CD4-positive, alpha-beta T cell treated with Interleukin-4 for 4 hours (primary cell): ENCODE data around the gene VEGFC.

Experiments
- DNase-seq: peaks from one replicate; pipeline ENCODE4 v3.0.0-alpha.2; 2020

VEGFC gene

DNA sequence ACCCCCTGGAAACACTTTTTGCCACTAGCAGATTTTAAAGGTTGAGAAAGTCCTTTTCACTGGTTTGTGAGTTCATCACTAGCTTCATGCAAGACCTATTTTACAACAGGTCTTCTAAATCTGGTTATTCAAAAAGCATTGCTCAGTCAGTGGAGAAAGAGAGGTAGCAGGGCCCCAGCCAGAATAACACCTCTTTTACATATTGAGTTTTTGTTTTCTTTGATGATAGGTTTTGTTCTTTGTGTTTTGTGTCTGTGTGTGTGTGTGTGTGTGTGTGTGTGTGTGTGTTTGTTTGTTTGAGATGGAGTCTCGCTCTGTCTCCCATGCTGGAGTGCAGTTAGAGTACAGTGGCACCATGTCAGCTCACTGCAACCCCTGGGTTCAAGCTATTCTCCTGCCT, 2.7 kb upstream of the VEGFC start:
- no peak for DNase-seq

DNA sequence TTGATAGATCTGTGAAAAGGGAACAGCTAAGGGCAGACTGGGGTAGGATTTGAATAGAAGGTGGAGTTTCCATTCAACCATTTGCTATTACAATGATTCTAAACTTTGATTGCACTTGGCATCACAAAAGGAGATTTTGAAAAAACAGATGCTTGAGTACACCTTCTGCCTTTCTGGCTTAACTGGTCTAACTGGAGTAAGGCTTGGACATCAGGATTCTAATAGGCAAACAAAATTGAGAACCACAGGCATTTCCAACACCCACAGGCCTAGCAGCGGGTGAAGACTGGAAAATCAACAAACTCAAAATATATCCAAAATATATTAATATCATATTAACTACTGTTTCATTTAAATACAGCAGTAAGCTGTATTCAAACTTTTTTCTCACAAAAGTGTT, 1.9 kb upstream of the VEGFC start:
- DNase-seq: no peak

DNA sequence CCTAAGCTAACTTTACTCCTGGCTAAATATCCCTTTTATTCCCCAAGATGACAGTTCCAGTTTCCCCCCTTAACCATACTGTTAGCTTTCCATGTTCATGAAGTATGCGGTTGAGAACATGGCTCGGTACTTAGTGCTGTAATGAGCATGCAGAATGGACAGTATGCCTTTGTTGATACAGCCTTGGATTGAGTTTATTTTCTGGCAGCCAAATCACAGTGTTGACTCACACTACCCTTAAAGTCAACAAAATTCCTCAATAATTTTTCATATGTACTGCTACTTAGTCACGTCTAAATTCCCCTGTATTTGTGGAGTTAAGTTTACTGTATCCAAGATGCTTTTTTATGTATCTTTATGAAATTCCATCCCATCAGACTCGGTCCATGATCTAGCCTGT, 1.4 kb upstream of the VEGFC start:
- DNase-seq: no peak

DNA sequence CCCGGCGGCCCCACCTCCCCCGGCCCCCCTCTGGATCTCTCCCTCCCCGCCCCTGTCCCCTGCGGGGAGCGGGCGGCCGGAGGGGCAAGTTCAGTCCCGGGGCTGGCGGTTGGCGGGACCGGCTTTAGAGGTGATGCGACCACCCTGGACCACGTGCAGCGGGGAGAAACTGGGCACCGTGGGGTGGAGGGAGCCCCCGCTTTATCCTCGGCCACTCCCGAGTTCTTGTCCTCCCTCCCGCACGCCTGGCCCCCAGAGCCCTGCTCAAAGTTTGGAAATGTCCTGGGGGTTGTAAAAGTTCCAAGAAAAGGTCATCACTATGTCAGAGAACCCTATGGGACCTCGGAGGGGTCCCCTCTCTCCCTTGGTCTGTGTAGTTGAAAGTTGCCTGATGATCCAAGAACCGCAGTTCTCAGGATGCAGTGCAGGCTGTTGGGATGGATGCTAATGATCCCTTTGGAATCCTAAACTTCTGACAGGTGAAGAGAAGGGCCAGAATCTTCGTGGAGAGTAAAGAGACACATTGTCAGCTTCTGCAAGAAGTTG, 411 bp upstream of the VEGFC start:
- DNase-seq: no peak

DNA sequence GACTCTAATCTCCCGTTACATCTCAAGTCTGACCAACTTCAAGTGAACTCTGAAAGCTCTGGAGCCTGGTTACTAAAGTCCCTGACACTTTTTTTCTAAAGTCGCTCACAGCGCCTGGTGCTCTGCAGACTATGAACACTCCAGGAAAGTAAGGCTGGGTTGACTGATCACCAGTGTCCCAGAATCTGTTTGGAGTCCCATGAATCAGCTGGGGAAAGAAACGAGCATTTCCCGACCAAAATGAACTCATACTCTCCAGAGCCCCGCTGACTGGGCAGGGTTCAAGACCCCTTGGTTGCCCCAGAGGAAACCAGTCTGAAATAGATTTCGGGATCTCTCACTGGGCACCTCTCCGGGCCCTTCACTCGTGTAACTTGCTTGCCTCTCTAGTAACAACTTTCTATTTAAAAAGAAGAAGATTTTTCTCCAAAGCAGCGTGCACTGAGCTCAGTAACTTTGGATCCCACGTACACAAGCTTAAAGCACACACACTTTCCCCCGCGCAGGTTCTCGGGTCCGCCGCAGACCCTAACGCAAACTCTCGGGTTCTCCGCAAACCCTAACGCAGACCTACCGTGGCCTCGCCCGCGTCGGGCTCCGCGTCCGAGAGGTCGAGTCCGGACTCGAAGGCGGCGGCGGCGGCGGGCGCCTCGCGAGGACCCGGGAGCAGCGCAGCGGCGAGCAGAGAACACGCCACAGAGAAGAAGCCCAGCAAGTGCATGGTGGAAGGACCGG, 964 bp downstream of the VEGFC start:
- DNase-seq: no peak

DNA sequence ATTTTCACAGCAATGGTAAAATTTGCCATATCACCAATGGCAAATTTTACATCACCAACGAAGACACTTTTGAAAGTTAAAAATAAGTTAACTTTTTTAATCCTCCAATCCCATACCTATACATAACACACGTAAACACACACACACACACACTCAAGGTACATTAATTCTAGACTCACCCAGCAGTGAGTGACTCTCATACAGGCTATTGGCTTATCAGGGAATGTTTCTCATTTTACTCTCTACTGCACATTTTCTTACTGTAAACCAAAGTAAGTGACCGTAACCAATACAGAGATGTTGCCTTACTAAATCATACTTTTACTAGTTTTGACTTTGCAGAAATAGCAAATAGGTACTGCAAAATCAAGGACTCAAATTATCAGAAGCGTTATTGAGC, 2.3 kb downstream of the VEGFC start:
- no peak for DNase-seq

DNA sequence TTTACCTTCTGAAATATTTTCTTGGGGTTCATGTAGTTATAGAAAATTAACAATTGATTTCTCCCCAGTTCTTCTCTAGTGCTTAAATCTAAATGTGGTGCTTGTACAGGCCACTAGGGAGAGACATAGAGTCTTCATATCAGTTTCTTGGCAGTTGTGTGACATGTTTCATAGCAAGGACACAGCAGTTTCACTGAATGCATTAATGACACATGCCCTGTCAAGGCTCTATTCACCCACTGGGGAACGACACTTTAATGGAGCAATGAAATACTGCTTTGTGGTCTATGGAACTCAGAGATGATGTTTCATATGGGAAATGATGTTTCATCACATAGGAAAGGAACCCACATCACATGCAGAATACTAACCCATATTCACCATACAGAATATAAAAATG, 2.8 kb downstream of the VEGFC start:
- no peak for DNase-seq

DNA sequence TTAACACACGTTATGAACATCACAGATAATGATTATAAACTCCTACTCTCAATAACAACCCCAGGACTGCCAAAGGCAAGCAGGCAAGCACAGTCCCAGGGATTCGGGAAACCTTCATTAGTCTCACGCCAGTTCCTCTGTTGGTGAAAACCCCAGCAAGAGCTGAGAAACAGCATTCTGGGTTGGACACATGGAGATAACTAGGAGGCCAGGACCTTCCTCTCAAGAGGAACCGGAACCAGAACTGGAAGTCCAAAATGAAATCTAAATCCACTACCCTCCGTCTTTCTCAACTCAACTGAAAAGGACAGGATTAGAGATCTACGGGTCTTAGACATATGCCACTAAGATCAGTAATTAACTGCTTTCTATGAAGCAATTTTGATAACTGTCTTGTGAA, 3.8 kb downstream of the VEGFC start:
- no peak for DNase-seq

DNA sequence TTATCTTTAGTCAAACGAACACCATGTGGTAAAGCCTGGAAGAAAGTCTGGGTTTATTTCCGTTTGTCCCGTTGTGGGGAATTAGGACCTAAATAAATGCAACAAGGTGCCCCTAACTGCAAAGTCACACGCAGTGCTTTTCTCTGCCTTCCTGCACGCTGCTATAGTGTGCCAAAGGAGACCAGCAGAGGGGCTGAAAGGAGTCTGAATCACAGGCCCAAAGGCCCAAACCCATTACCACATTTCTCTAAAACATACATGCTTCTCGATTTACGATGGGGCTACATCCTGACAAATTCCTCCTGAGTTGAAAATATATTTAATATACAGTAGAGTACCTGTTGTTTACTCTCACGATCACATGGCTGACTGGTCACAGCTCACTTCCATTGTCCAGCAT, 4.5 kb downstream of the VEGFC start:
- no peak for DNase-seq

DNA sequence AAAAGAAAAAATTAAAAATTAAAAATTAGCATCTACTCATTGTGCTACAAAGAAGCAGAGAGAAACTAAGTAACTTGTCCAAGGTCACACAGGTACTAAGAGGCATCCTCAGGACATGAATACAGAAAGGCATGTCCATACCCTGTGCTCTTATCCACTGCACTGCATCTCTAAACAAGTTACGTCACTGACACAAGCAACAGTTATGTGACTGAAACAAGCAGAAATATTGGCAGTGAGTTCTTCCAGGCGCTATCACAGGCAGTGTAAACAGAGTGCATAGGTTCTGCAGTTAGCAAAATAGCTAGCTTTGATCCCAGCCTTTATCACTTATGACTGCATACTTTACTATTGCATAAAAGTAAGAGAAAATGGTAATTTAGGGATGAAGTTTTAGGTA, 7.9 kb downstream of the VEGFC start:
- DNase-seq: no peak

DNA sequence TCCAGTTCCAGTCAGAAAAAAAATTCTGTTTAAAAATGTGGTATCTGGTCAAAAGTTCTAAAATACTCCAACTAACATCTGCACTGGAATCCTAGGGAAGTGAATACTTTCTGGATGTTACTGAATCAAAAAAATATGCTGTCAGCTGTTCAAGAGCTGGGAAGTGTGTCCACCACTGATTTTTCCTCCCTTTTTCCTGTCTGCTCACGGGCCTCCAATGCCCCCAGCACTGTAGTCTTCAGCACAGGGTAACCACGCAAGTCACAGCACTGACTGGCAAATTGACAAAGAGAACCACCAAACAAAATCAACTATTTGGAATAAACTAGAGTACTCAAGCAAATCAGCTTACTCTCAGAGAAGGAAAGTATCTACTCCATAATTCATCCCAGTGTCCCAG, 9.9 kb downstream of the VEGFC start:
- DNase-seq: no peak

DNA sequence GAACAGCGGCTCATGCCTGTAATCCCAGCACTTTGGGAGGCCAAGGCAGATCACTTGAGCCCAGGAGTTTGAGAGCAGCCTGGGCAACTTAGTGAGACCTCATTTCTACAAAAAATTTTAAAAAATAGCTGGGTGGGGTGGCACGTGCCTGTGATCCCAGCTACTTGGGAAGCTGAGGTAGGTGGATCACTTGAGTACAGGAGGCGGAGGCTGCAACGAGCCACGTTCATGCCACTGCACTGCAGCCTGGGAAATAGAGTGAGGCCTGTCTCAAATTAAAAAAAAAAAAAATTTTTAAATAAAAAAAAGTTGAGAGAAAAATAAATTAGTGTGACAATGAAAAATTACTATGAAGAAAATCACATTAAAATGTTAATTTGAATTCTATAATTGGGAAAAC, 10.5 kb downstream of the VEGFC start:
- DNase-seq: no peak

DNA sequence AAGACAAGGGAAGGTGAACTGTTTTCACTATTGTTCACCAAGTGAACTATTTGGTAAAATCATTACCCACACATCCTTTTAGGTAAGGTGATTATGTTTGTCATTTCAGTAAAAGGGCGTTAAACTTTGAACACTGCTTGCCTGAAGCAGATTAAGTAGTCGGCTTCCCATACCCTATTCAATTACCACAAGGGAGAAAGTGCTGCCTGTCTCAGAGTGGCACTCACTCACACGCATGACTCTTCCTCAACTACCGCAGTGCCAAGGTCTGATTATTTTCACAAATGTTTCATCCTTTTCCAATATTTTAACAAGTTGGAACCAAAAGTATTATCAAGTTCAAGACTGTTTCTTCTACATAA, 11.0 kb downstream of the VEGFC start:
- DNase-seq: no peak

DNA sequence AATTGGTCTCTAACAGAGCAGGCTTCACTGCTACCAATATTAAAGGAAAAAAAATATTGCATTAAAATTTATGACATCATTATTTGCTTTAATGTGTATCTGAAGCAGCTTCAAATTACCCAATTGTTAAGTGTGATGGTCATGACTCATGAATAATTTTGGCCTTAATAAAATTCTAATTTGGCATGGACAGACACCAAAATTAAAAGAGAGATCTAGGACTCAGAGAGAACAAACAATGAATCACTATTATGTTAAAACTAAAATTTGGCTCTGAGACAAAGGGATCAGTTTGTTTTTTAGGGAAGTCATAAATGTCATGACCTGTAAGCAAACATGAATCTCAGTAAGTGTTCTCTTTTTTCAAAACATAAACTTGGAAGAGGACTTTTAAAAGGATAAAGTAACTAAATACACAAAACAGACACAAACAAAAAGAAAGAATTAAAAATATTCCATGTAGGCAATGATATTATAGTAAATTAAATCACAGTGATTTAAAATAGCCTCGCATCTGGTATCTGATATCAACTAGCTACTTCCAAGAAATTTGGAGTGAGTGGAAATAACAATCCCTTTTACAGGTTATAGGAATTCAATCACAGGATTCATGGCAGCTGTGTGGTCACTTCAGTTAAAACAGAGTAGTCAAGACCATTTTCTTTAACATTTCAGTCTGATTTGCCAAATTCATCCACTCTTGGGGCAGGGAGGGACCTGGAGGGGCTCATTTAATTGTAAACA, 11.6 kb downstream of the VEGFC start:
- DNase-seq: no peak

DNA sequence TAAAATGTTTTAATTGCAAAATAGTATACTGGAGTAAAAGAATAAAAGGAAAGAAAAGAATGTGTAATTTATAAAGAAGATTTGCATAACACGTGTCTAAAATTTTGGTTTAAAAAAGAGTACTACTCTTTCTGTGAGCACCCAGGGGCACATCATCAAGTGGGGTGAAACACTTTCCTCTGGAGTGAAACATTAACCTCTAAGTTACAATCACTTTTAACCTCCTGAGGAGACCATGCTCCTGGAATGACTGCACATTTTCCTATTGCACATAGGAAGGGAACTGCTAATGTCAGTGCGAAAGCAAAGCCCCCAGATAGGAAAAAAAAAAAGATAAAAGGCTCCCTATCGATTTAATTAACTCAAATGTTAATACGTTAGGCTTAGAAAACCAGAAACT, 13.3 kb downstream of the VEGFC start:
- no peak for DNase-seq

DNA sequence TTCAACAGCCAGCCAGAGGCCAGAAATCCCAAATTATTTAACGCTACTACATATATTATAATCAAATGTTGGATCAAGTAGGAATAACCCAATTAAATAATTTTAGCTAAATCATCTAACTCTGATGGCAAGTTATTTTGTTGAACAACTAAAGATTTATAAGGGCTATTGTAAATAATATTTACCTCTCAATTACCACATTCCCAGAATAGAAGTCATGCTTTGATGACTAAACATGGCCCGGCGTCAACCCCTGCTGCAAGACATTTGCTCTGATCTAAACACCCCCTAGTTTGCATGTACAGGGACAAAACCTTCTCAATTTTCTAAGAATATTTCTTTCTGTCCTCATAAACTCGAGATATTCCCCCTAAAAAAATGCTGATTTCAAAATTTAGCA, 14.2 kb downstream of the VEGFC start:
- DNase-seq: no peak

DNA sequence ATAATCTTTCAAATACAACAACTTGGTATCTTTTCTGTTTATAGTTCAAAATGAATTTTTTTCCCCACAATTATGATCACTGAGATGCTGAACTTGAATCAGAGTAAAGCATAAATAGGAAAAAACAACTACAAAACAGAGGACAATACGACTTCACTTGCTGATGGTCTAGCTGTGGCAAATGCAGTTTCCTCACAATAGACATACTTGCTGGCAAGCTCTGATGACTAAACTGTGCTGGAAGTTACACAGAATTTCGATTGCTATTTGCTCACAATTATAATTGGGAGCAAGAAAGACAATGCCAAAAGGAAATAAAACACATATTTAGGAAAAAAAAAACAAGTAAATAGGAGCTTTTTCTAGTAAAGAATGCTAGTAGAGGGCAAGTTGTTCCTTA, 14.7 kb downstream of the VEGFC start:
- DNase-seq: no peak

DNA sequence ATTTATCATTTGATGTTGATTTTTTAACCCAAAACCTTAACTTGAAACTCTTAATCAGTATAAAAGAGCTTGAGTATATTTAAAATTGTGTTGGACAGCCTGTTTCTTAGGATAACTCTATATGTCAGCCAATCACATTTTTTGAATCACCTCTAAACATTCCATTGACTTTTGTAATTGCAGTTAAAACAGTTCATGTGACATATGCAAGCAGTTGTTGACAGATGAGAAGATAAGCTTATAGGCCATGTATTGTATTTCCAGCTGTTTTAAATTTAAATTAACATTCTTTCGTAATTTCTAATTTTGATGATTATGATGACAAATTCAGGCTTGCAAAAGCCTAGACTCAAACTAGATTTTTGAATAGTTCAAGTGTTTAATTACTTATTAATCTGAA, 17.4 kb downstream of the VEGFC start:
- DNase-seq: no peak

DNA sequence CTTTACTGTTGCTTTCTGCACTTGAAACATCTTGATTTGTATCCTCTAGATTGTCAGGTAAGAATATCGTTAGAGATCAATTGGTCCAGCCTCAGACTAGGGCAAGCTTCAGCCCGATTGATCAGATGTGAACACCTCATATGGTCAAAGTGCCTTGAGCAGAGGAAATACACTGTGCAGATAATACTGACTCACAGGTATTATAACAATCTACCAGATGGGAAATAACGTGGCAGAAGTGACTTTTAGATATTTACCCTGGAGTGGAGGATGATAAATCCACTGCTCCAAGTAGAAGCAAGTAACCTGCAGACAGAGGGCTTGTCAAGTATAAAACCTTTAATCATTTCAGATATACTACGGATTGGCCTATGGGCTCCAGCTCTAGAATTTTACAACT, 17.9 kb downstream of the VEGFC start:
- DNase-seq: no peak

DNA sequence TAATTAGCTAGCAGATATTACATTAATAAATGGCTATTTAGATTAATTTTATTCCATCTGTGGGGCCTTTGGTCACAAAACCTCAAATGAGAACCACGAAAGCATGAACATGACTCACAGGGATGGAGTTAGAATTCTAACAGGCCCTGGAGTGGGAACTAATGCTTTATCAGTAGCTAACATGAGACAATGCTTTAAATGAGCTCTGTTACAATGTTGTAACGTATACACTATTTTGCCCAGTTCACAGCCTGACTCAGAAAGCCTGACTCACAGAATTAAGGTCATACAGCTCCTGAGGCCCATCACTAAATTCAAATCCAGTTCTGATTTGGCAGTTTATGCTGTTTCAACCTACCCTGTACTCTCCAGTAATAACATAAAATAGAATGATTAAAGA, 23.2 kb downstream of the VEGFC start:
- DNase-seq: no peak

DNA sequence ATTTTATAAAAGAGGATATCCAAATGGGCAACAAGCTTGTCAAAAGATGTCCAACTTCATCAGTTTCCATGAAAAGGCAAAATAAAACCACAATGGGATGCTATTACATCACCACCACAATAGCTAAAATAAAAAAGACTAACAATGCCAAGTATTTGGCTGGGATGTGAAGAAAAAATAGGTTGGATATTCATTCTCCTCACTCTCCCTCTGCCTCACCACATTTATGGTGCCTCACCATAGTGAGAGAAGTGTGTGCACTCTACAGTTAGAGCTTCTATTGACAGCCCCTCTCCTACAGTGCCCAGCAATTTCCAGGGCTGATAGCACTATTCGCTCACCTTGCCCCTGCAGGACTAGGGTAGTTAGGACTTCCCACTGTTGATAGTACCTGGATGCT, 25.5 kb downstream of the VEGFC start:
- no peak for DNase-seq

DNA sequence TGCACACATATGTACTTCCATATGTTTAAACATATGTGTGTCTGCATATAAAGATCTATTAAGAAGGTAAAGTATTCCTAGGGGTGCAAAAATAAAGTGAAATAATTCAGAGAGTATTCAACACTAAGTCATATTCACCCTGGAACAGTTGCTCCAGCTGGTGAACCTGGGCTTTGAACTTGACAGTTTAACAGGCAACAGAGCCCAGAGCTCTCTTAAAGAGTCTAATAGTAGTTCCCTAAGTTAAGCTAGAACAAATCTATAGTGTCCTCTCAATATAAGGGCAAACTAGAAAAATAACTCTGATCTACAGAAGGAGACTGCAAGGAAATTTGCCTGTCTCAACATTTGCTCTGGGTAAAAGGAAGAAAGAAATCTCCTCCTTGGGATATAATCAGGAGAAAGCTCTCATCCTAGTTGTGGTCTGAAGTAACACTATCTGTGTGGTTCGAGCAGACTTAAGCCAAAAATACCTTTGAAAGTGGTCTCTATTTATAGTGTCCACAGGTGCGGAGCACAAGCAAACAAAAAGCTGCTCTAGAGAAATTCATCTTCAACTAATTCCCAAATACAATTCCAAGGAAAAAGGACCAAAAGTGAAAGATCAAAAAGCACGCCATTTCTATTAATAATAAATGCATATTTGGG, 29.9 kb downstream of the VEGFC start:
- DNase-seq: no peak

DNA sequence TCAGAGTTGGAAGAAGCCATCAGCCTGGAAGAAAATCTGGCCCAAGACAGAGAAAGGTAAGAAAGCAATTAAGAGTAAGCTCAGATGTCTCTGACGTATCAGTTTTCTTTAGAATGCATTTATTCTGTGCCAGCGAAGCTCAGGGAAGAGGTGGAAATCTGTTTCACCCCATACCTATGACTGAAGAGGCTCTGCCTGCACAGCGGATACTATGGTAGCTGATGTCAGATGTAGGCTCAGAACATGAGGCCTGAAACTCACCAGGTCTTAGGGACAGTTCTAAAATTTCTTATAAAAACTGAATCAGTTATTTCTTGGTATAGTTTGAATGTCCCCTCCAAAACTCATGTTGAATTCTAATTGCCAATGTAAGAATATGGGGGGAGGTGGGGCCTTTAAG, 30.9 kb downstream of the VEGFC start:
- no peak for DNase-seq

DNA sequence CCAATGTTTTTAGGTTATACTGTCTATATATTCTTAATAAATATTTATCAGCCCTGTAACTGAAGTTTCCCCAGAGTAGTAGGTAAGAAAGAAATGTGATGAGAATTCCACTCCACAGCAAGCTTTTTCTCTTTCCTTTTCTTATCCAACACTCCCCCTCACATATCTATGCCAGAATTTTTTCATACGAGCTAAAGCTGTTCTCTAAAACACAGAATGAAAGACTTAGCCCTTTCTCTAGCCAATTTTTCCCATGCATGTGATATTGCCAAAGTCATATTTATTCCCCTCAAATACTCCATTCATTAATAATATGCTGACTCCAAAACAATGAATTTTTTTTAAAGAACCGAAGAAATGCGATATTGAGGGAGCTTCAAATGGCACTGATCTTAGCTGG, 32.3 kb downstream of the VEGFC start:
- DNase-seq: no peak
